HAP-1 (cell line): ENCODE measurements around the gene THRB.
A peak's percentile ranks its signal among the peaks of the same experiment; 100 is the strongest.

Experiments used
- DNase-seq, 2 experiments: peaks; one replicate each; pipeline ENCODE4 v3.0.0-alpha.2; 2016 to 2020; ENCODE audit warnings: low spot score in 2 of 2
- H3K27me3 ChIP-seq: fragments of 250-450 bp; sonication (Bioruptor Pico); 2 replicates; pipeline ENCODE4 v1.5.1; 2020; ENCODE audit warnings: low read depth, mild to moderate bottlenecking, moderate library complexity
- H3K36me3 ChIP-seq: fragments of 250-450 bp; sonication (Bioruptor Pico); replicated peaks from 2 replicates; pipeline ENCODE4 v1.5.1; 2020; ENCODE audit warnings: mild to moderate bottlenecking
- H3K4me1 ChIP-seq: fragments of 250-450 bp; sonication (Bioruptor Pico); 2 replicates; pipeline ENCODE4 v1.5.1; 2020; ENCODE audit warnings: mild to moderate bottlenecking
- H3K4me3 ChIP-seq: fragments of 250-450 bp; sonication (Bioruptor Pico); 2 replicates; pipeline ENCODE4 v1.5.1; 2020; ENCODE audit warnings: mild to moderate bottlenecking, moderate library complexity
- H3K9me3 ChIP-seq: fragments of 250-450 bp; sonication (Bioruptor Pico); 2 replicates; pipeline ENCODE4 v1.5.1; 2020; ENCODE audit warnings: mild to moderate bottlenecking, moderate library complexity
- in situ Hi-C: fragments of 300-500 bp; cut with MboI; formaldehyde crosslinking; loops from 3 replicates; pipeline ENCODE4 v1.14.3; 2020; ENCODE audit warnings: low sequenced_read_pairs, inconsistent platforms, mixed read lengths

THRB gene

DNA sequence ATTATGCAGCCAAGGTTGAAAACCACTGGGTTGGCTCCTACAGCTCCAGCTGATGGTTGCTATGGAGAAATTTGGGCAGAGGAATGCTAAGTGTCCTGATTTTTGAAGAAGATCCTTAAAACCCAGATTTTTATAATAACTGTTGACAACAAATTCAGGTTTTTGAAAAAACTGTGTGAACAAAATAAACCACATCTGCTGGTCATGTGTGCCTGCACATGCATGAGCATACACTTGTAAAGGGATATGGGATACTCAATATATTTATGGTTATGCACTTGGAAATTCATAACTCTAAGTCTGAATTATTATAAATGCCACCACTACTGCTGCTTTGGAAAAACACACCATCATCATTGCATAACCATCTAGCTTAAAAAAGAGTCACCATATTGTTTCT lies 133.7 kb downstream of the THRB start:
- Histone ChIP-seq H3K36me3 (no peaks in the 10 kb centered on the region), H3K9me3 (no peaks in the 10 kb centered on the region), H3K4me3 (no peak overlapping the region), H3K4me1 (peaks cover 28% of the 10 kb centered on the region), H3K27me3 (no peaks in the 10 kb centered on the region)
- DNase-seq = no peak
- in situ Hi-C loops = no loop called here

GRCh38 chr3:24359645-24360462 lies 134.8 kb downstream of the THRB start:
- no peaks in the 10 kb centered on the region for H3K36me3 ChIP-seq
- no peaks in the 10 kb centered on the region for H3K27me3 ChIP-seq
- H3K4me3 ChIP-seq = no peak overlapping the region
- H3K4me1 ChIP-seq = peaks cover 22% of the 10 kb centered on the region
- peak; percentile 61 to 96 for DNase-seq
- no peaks in the 10 kb centered on the region for H3K9me3 ChIP-seq
- in situ Hi-C loops = no loop called here

GRCh38 chr3:24359102-24359501 lies 135.5 kb downstream of the THRB start:
- no peak for DNase-seq
- Histone ChIP-seq H3K36me3 (no peaks in the 10 kb centered on the region), H3K4me3 (no peak overlapping the region), H3K9me3 (no peaks in the 10 kb centered on the region), H3K4me1 (peaks cover 20% of the 10 kb centered on the region), H3K27me3 (no peaks in the 10 kb centered on the region)
- in situ Hi-C loops = no loop called here

- in situ Hi-C loops = no loop called here
- no peak for DNase-seq
- H3K36me3 ChIP-seq = no peaks in the 10 kb centered on the region
- H3K27me3 ChIP-seq = no peaks in the 10 kb centered on the region
- H3K9me3 ChIP-seq = no peaks in the 10 kb centered on the region
- no peak overlapping the region for H3K4me3 ChIP-seq
- peaks cover 27% of the 10 kb centered on the region for H3K4me1 ChIP-seq
Observed at GRCh38 chr3:24357635-24358034, 137.0 kb downstream of the THRB start.

GRCh38 chr3:24355806-24356205 lies 138.8 kb downstream of the THRB start:
- Histone ChIP-seq H3K27me3 (no peaks in the 10 kb centered on the region), H3K36me3 (no peaks in the 10 kb centered on the region), H3K4me1 (peaks cover 28% of the 10 kb centered on the region), H3K9me3 (no peaks in the 10 kb centered on the region), H3K4me3 (no peak overlapping the region)
- in situ Hi-C loops = no loop called here
- DNase-seq = no peak

DNA sequence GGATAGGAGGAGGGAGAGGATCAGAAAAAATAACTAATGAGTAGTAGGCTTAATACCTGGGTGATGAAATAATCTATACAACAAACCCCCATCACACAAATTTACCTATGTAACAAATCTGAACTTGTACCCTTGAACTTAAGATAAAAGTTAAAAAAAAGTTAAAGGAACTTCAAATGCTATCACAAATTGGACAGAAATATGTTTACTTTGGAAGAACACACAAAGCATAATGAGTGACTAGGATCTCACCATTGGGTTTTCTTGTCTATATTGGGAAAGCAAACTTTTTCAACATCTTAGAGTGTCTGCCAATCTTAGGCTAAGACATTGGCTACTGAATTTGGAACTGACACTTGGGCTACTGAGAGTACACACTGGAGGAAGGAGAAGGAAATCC lies 140.4 kb downstream of the THRB start:
- no peaks in the 10 kb centered on the region for H3K9me3 ChIP-seq
- in situ Hi-C loops = no loop called here
- H3K27me3 ChIP-seq = no peaks in the 10 kb centered on the region
- no peak for DNase-seq
- H3K36me3 ChIP-seq = no peaks in the 10 kb centered on the region
- H3K4me1 ChIP-seq = peaks cover 17% of the 10 kb centered on the region
- no peak overlapping the region for H3K4me3 ChIP-seq

GRCh38 chr3:24352893-24353553 lies 141.6 kb downstream of the THRB start:
- H3K4me1 ChIP-seq = peaks cover 11% of the 10 kb centered on the region
- H3K36me3 ChIP-seq = no peaks in the 10 kb centered on the region
- no peaks in the 10 kb centered on the region for H3K9me3 ChIP-seq
- in situ Hi-C loops = no loop called here
- peak; percentile 43 to 53 for DNase-seq
- no peaks in the 10 kb centered on the region for H3K27me3 ChIP-seq
- H3K4me3 ChIP-seq = no peak overlapping the region

DNA sequence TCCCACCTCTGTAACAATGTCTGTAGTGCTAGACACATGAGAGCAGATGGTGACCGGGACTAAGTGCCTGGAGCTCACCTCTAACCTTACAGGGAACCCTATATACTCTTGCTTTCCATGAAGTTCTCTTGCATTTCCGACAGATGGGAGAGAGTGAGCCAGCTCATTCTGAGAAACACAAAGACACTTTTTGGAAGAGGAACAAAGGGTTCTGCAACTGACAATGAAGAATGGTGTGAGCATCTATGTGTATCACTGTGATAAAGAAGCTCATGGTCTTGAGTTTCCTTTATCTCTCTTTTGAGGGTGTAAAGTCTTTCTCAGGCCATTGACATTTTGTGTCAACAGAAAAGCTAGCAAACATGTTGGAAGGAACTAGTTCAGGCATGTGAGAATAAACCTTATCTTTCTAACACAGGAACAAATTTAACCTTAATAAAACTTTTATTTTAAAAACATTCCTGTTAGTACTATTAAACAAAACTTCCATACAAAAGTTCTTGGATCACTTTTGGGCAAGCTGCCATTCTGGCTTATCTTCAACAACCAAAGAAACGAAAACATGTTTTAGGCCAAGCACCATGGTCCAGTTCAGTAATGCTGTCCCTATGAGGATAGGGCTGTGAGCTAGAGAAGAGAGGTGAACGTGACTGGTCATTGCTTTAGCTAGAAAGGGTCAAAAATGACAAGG lies 142.7 kb downstream of the THRB start:
- DNase-seq = no peak
- Histone ChIP-seq H3K4me3 (no peak overlapping the region), H3K36me3 (no peaks in the 10 kb centered on the region), H3K9me3 (no peaks in the 10 kb centered on the region), H3K4me1 (peaks cover 8% of the 10 kb centered on the region), H3K27me3 (no peaks in the 10 kb centered on the region)
- in situ Hi-C loops = no loop called here

DNA sequence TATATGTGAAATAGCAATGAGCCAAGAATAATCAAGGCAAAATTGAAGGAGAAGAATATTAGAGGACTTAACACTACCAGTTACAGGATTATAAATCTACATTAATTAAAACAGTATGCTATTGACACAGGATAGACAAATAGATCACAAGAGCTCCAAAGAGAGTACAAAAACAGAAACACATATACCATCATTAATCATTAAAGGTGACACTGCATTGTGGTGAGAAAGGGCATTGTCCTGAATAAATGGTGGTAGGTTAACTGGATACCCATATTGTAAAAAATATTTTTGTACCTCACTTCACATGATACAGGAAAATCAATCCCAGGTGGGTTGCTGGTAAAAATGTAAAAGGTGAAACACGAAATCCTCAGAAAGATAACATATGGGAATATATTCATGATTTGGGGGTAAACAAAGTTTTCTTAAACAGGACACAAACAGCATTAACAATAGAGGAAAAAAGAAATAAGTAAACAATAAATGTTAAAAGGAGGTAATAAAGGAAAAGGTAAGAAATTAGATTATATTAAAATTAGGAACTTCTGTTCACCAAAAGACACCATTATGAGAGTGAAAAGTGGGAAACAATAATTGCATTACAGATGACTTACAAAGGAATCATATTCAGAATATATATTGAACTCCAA lies 145.2 kb downstream of the THRB start:
- Histone ChIP-seq H3K9me3 (no peaks in the 10 kb centered on the region), H3K36me3 (no peaks in the 10 kb centered on the region), H3K27me3 (no peaks in the 10 kb centered on the region), H3K4me1 (peaks cover 8% of the 10 kb centered on the region), H3K4me3 (no peak overlapping the region)
- in situ Hi-C loops = no loop called here
- DNase-seq = no peak

- H3K27me3 ChIP-seq = no peaks in the 10 kb centered on the region
- H3K4me1 ChIP-seq = peaks cover 8% of the 10 kb centered on the region
- no peaks in the 10 kb centered on the region for H3K36me3 ChIP-seq
- no peak for DNase-seq
- H3K9me3 ChIP-seq = no peaks in the 10 kb centered on the region
- H3K4me3 ChIP-seq = no peak overlapping the region
- in situ Hi-C loops = no loop called here
Observed at GRCh38 chr3:24348348-24348747, 146.3 kb downstream of the THRB start.

DNA sequence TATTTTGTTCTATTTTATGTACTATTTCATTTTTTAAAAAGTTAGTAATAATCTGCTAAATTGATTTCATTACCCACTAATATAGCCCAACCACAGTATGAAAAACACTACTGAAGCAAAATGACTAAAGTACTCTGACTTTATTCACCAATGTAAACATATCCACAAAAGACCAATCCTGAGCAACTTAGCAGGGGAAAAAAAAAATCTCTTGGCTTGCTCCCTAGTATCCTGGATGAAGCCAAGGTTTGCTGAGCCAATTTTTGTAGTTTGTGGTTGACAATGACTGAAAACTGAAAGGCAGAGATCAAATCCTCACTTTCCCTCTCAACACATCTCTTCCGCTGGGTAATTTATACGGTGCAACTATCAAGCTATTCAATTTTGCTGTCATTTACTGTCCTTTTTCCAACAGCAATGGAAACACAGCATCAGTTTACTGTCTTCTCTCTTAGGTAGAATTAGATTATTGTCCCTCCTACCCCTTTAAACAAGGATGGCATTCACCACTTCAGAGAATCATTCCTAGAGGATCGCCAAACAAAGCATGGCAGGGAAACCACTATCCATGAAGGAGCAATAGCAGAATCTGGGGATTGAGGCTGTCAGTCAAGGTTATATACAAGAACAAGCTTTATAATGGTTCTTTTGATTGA lies 149.7 kb downstream of the THRB start:
- Histone ChIP-seq H3K9me3 (no peaks in the 10 kb centered on the region), H3K36me3 (no peaks in the 10 kb centered on the region), H3K27me3 (no peaks in the 10 kb centered on the region), H3K4me1 (peaks cover 4% of the 10 kb centered on the region), H3K4me3 (no peak overlapping the region)
- no peak for DNase-seq
- in situ Hi-C loops = no loop called here

DNA sequence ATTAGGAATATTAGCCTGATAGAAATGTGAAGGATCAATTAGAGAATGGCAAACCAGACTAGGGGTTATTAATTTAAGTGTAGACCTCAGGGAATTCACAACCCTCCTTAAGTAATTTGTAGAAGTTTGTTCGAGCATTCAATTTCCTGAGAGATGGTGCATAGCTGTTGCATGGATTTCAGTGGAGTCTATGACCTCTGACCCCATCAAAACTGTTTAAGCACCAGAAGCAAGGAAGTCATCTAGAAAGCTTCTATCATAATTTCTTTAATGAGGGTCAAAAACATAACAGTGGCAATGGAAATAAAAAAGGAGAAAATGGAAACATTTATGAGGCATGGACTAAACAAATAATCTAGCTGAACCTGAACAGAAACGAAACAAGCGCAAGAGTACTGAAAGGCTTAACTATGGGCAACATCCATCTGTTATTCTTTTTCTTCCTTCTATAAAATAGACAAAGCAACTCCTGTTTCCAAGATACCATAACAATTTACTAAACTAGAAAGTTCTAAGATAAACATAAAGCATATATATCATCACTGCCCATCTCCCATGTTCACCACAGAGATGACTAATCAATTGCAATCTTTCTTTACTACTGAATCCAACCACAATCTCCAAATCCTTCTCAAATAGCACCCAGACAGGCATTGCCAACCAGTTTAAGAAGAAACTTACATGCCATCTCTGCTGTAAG lies 151.4 kb downstream of the THRB start:
- in situ Hi-C loops = no loop called here
- DNase-seq = no peak
- no peak overlapping the region for H3K4me3 ChIP-seq

DNA sequence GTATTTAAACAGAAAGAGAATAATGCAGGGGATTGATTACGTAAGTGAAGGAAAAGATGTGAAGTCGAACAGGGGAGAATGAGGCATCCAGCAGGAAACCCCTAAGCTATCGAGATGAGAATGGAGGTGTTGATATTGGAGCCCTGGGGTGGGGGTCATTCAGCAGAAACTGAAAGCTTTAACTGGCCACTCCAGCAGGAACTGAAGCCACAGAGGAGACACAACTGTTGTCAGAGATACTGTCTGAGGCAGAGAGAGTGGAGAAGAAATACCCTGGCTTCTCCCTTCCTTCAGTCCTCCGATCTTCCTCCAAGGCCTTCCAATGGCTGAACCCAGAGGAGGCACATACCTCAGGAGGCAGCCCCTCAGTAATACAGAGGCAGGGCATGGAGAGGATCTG lies 152.4 kb downstream of the THRB start:
- H3K4me1 ChIP-seq = peaks cover 4% of the 10 kb centered on the region
- no peaks in the 10 kb centered on the region for H3K27me3 ChIP-seq
- H3K9me3 ChIP-seq = no peaks in the 10 kb centered on the region
- no peaks in the 10 kb centered on the region for H3K36me3 ChIP-seq
- in situ Hi-C loops = no loop called here
- no peak overlapping the region for H3K4me3 ChIP-seq
- DNase-seq = no peak

More for the DNA sequence above, 151.4 kb downstream of the THRB start:
- Histone ChIP-seq H3K36me3 (no peaks in the 10 kb centered on the region), H3K4me1 (peaks cover 4% of the 10 kb centered on the region), H3K9me3 (no peaks in the 10 kb centered on the region), H3K27me3 (no peaks in the 10 kb centered on the region)
